HG03558 (cell line): ENCODE data around the gene ALMS1.
"Not testable (repeated sequence)": the region's sequence is repeated elsewhere in the genome, so short reads cannot be mapped to it uniquely, and the experiment has no call there.

Experiments
- ATAC-seq: cut with Tn5 transposase; IDR thresholded peaks from one replicate; pipeline ENCODE4 v1.9.1; 2021; ENCODE audit warnings: moderate number of reproducible peaks; ENCODE audit not compliant: unreplicated experiment; ENCODE audit errors: extremely low read depth

Gene ALMS1

GRCh38 chr2:73611193-73611592 lies 225.6 kb downstream of the ALMS1 start:
- ATAC-seq, result no peak

- ATAC-seq, result no peak
Measured at GRCh38 chr2:73611867-73612266, 226.2 kb downstream of the ALMS1 start.

DNA sequence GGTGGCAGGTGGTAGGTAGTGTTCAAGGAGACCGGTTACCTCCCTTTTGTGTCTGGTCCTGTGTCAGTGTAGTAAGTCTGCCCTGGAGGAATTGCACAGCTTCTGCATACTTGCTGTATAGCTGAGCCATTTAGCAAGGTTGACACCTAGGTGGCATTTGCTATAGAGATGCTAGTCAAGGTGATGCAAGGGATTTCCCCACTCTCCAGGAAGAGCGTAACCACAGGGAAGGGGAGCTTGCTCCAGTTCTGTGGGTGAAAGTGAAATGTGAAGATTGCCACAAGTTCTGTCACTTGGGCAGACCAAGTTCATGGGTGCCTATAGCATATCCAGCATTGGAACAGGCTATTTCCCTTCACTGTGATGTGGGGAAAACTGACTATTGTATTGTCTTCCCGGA lies 228.5 kb downstream of the ALMS1 start:
- ATAC-seq, result no peak

DNA sequence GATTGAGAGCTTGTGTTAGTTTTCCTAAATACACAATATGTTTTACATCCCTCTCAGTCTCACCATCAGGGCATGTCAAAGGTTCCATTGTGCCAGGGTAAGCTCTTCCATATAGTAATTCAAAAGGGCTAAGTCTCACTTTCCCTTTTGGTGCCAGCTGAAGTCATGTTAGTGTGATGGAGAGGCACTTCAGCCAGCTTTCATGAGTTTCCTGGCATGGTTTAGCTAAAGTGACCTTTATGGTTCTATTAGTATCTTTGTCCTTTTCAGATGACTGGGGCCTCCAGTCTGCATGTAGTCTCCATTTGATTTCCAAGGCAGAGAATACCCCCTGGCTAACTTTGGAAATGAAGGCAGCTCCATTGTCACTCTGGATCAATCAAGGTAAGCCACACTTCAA lies 229.4 kb downstream of the ALMS1 start:
- no peak for ATAC-seq

DNA sequence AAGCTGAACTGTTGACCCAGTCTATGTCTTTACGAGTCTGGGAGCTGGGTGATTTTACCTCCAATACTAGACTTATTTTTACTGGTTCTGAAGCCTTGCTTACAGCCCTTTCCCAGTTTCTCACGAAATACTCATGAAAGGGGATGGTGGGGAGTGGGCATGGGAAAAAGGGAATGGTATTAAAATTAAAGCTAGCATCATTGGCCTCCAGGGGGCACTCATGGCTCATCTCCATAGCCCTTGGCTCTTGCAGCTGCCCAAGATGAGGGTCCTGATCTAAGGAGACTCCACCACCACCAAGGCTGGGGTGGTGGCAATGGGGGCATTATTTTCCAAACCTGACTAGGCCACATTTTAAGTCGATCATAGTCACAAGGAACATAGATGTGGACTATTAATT lies 234.3 kb downstream of the ALMS1 start:
- ATAC-seq, result not testable (repeated sequence)

DNA sequence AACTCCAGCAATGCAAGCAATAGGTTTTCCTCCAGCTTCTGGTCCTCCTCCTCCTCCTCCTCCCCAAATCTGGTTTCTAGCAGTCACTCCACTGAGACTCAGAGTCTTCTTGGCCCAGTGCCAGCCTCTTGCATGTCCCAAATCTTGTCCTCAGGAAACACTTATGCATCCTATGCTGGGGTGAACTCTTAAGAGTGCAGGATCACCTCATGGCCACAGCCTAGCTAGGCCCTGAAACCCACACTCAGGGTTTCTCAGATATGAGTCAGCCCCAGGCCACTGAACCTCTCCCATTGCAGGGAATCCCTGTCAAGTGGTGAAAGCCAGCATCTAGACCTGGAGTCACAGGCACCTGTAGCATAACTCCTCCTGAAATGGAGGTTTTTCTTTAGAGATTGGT lies 238.4 kb downstream of the ALMS1 start:
- not testable (repeated sequence) for ATAC-seq

DNA sequence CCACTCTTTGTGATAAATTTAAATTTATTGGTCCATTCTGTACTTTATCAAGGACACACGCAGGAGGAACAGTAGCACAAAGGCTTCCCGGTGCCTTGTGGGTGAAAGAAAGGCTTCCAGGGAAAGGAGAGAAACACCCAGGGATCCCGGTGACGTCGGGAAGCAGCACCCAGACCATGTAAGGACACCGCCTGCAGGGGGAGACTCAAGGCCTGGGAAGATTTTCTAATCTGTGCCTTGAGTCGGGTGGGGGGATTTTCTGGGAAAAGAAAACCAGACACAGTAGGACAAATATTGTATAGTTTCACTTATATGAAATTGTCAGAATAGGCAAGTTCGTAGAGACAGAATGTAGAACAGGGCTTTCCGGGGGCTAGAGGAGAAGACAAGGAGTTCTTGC lies 239.0 kb downstream of the ALMS1 start:
- not testable (repeated sequence) for ATAC-seq

GRCh38 chr2:73626237-73626636 lies 240.6 kb downstream of the ALMS1 start:
- ATAC-seq, result not testable (repeated sequence)

DNA sequence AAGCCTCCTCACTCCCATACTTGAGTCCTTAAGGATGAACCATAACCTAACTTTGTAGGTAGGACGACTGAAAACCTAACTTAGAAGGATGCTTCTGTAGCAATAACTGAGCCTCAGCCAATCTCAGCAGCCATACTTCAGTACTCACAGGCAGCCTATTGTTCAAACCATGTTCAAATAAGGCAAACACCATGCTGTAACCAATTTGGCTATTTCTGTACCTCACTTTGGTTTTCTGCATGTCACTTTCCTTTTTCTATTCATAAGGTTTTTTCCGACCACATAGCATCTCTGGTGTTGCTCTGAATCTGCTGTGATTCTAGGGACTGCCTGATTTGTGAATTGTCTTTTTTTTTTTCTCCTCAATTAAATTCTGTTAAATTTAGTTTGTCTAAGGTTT lies 242.9 kb downstream of the ALMS1 start:
- ATAC-seq, result not testable (repeated sequence)

DNA sequence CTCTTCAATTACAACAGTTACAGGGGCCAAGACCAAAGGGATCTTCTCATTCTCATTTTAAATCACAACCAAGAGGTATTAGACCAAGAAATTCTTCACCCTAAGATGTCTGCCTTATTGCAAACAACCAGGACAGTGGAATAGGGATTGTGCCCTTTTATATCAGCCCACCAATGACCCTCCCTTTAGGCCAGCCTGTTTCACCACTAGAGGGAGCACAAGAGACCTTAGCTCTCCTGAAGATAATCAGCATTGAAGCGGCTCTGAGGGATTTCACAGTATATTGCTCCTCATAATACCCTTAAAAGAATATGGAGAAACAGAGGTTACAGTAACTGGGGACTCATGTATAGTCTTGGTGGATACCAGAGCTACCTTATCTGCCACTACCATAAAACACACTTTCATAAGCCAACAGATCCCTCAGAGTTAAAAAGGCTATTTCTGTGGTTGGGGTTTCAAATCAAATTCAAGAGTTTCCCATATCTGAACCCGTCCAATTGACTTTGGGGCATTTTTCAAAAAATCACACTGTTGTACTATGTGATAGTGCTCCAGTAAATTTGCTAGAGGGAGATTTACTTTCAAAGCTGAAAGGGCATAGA lies 245.1 kb downstream of the ALMS1 start:
- ATAC-seq, result not testable (repeated sequence)

GRCh38 chr2:73636977-73637376 lies 251.3 kb downstream of the ALMS1 start:
- ATAC-seq, result not testable (repeated sequence)

- ATAC-seq, result no peak
Measured at GRCh38 chr2:73638429-73638828, 252.8 kb downstream of the ALMS1 start.

DNA sequence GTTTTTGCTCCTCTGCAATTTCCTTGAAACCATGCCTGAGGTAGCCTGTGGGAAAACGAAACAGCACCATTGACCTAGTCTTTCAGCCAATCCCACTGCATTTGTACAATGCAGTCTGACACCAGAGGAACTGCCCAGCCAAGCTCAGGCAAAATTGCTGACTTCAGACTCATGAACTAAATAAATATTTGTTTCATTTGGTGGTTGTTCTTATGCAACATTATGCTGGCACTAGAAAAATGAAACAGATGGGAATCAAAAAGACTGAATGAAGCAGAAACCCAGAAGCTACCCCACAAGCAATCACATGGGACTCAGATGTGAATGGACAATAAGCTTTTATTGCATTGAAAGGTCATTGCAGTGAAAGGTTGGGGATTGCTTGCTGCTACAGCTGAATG lies 254.9 kb downstream of the ALMS1 start:
- ATAC-seq, result no peak

DNA sequence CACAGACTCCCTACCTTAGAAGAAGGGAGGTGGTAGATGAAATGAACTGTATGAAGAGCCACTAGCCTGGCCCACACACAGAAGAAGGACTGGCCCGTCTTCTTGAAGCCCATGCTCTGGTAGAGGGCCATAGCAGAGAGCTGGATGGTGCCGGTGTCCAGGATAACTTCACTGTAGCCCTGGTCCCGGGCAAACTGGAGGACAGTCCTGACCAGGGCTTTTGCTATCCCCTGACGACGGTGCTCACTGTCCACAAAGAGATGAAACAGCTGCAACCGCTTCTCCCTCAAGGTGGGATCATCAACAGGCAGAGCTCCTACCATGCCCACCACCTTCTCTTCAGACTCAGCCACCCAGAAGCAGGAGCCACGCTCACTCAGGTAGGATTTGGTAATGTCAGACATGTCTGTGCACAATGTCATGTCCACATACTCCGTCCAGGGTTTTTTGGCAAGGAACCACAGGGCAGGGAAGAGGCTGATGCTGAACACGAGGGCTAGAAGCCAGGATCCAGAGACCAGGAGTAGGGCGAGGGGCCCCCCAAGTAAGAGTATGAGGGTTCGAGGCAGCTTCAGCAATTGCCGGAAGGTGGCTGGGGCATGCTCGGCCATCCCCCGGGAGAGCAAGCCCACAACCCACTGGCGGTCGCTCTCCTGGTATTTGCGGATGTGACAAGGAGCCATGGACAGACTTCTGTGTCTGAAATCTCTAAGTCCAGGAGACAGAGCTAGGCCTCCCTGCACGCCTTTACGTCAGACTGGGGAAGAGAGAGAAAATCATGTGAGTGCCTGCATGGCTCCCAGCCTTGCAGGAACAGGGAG lies 255.5 kb downstream of the ALMS1 start:
- ATAC-seq, result no peak

GRCh38 chr2:73641767-73642062 lies 256.1 kb downstream of the ALMS1 start:
- ATAC-seq, result no peak

GRCh38 chr2:73642338-73643018 lies 256.8 kb downstream of the ALMS1 start, which contains the start of gene NAT8:
TSS of gene NAT8 (minus strand) at chr2:73642422. CDS start at chr2:73641628, 794 bp downstream.
- ATAC-seq, result no peak

DNA sequence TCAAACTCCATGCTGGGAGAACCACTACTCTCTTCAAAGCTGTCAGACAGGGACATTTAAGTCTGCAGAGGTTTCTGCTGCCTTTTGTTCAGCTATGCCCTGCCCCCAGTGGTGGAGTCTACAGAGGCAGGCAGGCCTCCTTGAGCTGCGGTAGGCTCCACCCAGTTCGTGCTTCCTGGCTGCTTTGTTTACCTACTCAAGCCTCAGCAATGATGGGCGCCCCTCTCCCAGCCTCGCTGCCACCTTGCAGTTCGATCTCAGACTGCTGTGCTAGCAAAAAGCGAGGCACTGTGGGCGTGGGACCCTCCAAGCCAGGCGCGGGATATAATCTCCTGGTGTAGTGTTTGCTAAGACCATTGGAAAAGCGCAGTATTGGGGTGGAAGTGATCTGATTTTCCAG lies 262.1 kb downstream of the ALMS1 start:
- not testable (repeated sequence) for ATAC-seq

DNA sequence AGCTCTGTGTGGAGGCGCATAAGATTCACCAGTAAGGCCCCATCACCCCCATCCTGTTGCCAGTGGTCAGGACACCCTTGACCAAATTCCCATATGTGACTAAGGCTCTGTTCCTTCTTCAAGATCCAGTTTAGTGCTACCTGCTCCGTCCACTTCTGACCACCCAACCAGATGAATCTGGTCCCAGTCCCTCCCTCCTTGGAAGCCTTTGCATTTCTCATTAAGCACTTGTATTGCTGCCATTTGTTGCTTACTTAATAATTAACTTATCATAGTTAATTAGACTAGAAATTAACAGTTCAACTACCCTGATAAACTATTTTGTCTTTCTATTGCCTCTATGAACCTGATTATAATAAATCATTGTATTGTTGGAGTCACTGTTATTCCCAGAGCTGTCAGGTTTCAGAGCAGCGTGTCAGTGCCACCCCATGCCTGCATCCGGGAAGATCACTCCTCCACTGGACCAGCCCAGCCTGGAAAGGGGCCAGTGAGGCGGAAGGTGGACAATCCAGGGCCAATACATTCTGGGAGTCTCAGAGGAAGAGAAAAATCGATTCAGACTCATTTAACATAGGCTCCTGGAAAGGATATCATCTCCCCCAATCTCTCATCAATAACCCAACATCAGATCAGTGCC lies 266.1 kb downstream of the ALMS1 start:
- no peak for ATAC-seq

- ATAC-seq, result no peak
Measured at GRCh38 chr2:73652348-73652747, 266.7 kb downstream of the ALMS1 start.

- ATAC-seq, result no peak
Measured at GRCh38 chr2:73654175-73654574, 268.5 kb downstream of the ALMS1 start.
